Neuron (in vitro differentiated cells): Measurements from ENCODE around the gene TTLL8.

Experiments used
- H2AFZ ChIP-seq: one replicate; pipeline ENCODE4 v1.6.1; 2013; ENCODE audit warnings: low read depth, mild to moderate bottlenecking, inconsistent platforms, low read length, moderate library complexity
- H3K27me3 ChIP-seq: one replicate; pipeline ENCODE4 v1.6.1; 2013; ENCODE audit warnings: low read length; ENCODE audit not compliant: insufficient read depth
- H3K36me3 ChIP-seq: one replicate; pipeline ENCODE4 v1.6.1; 2013; ENCODE audit warnings: low read length; ENCODE audit not compliant: insufficient read depth
- H3K4me1 ChIP-seq: one replicate; pipeline ENCODE4 v1.6.1; 2013; ENCODE audit warnings: low read length; ENCODE audit not compliant: insufficient read depth
- H3K4me3 ChIP-seq: 2 replicates; pipeline ENCODE4 v1.5.1; 2013; ENCODE audit warnings: mild to moderate bottlenecking, low read length, moderate library complexity
- H3K9me3 ChIP-seq: one replicate; pipeline ENCODE4 v1.6.1; 2013; ENCODE audit warnings: low read length

The TTLL8 gene

DNA sequence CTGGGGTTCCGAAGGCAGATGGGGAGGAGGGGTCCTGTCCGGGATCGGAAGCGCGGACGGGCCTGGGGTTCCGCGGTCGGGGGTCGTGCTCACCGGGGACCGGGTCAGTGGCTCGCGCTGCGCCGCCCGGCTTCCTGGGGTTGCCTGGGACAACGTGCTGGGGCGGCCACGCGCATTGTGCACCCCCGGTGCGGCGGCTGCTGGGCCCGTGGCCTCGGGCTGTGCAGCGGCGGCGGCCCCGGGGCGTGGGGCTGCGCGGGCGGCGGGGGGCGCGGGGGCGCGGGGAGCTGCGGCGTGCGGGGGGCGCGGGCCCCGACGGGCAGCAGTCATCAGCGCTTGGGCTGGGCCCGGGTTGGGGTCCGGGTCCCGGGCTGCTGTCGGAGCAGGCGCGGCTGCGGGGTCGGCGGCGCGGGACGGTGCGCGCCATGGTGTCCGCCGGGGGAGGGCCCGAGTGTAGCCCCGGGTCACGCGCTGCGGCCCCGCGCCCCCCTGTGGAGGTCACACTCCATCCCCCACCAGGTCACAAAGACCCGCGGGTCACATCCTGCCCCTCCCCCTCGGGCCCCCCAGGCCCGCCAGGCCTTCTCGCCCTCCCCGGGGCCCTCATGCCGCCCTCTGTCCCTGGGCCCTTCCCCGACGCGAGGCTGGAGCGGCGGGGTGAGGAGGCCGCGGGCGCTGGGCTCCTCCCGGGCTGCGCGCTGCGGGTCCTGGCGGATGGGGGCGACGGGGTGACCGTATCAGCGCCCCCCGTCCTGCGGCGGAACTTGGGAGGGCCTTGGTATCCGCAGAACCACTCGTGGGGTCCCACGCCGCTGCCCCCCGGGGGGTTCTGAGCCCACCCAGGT is at the start of gene TTLL8:
TTLL8 (minus strand) TSS at position 238 of the 845 bp plus-strand sequence.
- peak within 1 kb of the TSS; percentile 37 for H2AFZ ChIP-seq
- no peaks in the 10 kb centered on the region for H3K36me3 ChIP-seq
- H3K4me3 ChIP-seq = no peak within 1 kb of the TSS
- peaks cover 10% of the 10 kb centered on the region for H3K4me1 ChIP-seq
- no peaks in the 10 kb centered on the region for H3K9me3 ChIP-seq
- peaks cover 3% of the 10 kb centered on the region for H3K27me3 ChIP-seq

DNA sequence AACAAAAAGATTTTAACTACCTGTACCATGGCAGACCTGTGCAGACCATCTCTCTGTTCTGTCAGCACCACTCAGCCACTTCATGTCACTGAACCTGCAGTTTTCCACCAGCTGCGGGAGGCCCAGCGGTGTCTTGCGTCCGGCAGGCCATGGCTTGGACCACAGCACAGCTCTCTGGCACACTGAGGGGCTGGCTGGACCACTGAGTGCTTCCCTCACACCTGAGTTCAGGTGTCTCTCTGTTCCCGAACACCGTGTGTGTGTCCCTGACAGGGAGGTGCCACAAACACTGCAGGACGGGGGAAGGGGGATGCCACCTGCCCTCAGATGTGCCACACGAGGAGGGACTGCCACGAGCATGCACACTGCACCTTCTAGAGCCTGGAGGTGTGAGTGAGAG is 49.4 kb upstream of the TTLL8 start:
- Histone ChIP-seq H3K4me3 (no peak overlapping the region), H3K36me3 (no peaks in the 10 kb centered on the region), H2AFZ (no peak overlapping the region), H3K4me1 (peaks cover 15% of the 10 kb centered on the region), H3K27me3 (peaks cover under 1% of the 10 kb centered on the region), H3K9me3 (no peaks in the 10 kb centered on the region)

DNA sequence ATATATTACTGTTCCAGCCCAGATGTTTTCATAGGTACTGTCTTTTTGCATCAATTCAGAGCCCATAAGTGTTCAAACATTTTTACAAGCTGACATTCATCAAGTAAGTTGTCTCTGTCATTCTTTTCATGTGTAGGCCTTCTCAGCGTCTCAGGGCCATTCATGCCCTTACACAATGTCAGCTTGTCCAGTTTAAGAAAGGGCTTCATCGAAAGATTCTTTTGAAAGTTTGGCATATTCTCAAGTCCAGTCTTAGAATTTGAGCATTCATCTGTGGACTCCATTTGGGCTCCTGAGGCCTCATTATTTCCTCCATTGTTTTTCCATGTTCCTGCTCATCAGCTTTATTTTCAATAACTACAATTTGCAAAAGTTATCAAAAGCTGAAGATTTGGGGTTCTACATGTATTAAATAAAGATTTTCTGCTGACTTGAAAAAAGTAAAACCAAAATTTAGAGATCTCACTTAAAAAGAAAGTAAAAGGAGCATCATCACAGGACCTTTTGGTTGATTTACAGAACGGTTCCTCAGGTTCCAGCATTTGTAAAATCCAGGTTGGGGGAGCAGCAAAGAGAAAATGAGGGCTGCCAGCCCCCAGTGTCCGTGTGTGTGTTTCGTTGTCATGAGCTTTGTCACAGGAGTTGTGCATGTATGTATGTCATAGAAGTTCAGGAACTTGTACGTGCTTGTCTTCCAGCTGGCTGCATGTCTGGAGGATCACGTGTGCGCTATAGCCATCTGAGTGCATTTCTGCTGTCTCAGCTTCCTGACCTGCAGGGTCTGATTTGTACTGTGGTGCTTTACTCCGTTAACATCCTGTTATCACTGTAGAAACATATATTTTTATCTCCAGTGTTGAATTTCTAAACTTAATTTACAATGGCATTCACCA is 47.4 kb upstream of the TTLL8 start:
- Histone ChIP-seq H3K36me3 (no peaks in the 10 kb centered on the region), H3K27me3 (no peaks in the 10 kb centered on the region), H3K9me3 (no peaks in the 10 kb centered on the region), H3K4me3 (no peak overlapping the region), H3K4me1 (peaks cover 15% of the 10 kb centered on the region), H2AFZ (no peak overlapping the region)

DNA sequence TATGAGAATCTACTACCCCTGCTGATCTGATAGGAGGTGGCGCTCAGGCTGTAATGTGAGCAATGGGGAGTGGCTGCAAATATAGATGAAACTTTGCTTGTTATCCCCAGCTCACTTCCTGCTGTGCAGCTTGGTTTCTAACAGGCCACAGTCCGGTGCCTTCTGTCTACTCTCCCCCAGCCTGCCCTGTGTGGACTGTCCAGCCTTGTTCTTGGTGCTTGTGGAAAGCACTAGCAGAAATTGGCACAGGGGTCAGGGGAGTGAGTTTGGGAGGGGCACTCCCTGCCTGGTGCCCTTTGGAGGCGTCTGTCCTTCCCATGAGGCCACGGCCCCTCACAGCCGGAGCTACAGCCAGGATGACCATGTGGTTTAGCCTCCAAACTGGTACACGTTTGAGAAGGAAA is 46.0 kb upstream of the TTLL8 start:
- H2AFZ ChIP-seq = no peak overlapping the region
- no peaks in the 10 kb centered on the region for H3K27me3 ChIP-seq
- no peaks in the 10 kb centered on the region for H3K9me3 ChIP-seq
- no peak overlapping the region for H3K4me3 ChIP-seq
- H3K4me1 ChIP-seq = peaks cover 15% of the 10 kb centered on the region
- no peaks in the 10 kb centered on the region for H3K36me3 ChIP-seq

DNA sequence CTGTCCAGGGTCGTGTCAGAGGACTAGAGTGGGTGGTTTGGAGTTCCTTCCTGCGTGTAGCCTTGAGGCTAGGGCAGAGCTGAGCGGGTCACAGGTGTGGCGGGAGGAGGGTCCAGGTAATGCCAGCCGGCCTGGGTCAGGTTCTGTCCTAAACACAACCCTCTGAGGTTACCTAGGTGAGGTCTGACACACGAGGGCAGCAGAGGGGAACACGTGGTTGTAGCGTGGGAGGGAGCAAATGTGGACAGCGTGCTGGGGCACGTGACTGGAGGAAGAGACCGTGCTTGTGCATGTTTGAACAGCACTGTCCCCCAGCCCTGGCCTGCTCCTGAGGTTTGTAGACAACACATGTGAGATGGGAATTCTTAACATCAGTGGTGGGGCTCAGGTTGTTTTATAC is 44.8 kb upstream of the TTLL8 start:
- Histone ChIP-seq H3K4me3 (no peak overlapping the region), H3K4me1 (peaks cover 15% of the 10 kb centered on the region), H2AFZ (no peak overlapping the region), H3K27me3 (no peaks in the 10 kb centered on the region), H3K36me3 (no peaks in the 10 kb centered on the region), H3K9me3 (no peaks in the 10 kb centered on the region)

DNA sequence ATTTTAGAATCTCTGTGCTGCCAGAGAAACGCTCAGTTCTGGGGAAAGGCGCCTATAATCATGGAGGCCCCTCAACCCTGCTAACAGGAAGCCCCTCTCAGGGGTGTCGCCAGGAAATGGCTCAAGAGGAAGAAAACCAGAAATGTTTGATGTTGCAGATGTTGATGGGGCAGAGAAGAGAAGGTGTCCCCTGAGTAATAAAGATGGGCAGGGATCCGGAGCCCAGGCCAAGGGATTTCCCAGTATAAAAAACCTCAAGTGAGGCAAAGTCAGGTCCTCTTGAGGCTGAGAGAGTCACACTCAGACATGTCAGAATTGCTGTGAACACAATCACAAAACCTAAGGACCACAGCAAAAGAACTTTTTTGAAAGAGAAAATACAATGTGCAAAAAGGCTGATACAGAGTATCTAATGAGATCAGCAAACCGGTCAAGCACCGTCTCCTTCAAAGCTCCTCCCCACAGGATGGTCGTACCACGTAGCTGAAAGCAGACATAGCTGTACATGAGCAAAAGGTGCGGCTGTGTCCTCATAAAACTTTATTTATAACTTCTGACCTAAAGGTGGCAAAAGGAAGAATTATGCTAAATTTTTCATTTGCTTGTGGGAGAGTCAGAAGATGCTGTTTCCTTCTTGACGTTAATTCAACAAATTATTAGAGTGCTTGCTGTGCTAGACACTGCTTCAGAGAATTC is 43.9 kb upstream of the TTLL8 start:
- Histone ChIP-seq H3K4me1 (peaks cover 15% of the 10 kb centered on the region), H3K4me3 (no peak overlapping the region), H3K36me3 (no peaks in the 10 kb centered on the region), H2AFZ (no peak overlapping the region), H3K27me3 (no peaks in the 10 kb centered on the region), H3K9me3 (no peaks in the 10 kb centered on the region)

DNA sequence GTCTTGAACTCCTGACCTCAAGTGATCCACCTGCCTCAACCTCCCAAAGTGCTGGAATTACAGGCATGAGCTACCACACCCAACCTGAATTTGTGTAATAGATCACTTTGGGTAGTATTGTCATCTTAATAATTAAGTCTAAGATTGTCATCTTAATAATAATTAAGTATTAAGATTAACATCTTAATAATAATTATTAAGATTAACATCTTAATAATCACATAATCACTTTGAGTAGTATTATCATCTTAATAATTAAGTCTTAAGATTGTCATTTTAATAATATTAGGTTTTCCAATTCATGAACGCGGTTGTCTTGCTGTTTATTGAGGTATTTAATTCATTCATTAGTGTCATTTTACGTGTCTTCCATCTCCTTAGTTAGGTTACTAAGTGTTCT is 40.0 kb upstream of the TTLL8 start:
- no peak overlapping the region for H3K4me3 ChIP-seq
- H3K27me3 ChIP-seq = no peaks in the 10 kb centered on the region
- no peaks in the 10 kb centered on the region for H3K9me3 ChIP-seq
- H3K36me3 ChIP-seq = no peaks in the 10 kb centered on the region
- no peak overlapping the region for H2AFZ ChIP-seq
- H3K4me1 ChIP-seq = no peaks in the 10 kb centered on the region

DNA sequence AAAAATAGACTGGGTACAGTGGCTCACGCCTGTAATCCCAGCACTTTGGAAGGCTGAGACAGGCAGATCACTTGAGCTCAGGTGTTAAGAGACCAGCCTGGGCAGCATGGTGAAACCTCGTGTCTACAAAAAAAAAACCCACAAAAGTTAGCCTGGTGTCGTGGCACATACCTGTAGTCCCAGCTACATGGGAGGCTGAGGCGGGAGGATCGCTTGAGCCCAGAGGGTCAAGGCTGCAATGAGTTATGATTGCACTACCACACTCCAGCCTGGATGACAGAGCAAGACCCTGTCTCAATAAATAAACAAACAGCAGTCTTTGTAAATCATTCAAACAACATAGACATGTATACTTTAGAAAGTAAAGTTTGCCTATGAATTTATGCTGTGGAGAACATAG is 34.2 kb upstream of the TTLL8 start:
- Histone ChIP-seq H3K4me3 (no peak overlapping the region), H3K27me3 (peaks cover 6% of the 10 kb centered on the region), H2AFZ (no peak overlapping the region)

DNA sequence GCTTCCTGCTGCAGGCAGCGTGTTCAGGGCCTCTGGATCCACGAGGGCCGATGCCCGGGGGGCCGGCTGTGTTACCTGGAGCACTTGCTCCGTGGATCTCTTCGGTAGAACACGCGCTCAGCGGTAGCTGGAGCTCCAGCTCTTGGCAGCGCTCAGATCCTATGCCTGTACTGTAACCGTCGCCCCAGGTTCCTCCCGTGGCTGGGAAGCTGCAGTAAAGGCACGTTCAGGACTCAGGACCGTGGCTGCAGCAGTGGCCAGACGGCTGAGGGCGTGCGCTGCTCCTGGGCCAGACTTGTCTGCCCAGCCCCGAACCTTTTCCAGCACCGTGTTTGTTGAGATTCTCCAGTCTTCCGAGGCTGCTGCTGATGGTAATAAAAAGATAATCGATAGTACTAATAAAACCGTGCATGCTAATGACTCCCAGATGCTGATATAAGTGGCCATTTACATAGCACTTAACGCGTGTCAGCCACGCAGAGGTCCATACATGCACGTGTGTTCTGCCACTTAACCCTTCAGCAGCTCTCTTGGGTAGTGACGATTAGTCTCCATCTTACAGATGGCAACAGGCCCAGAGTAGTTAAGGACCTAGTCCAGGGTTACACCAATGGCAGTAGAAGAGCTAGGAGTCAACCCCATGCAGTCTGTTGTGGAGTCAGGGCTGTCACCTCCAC is 33.1 kb upstream of the TTLL8 start:
- no peaks in the 10 kb centered on the region for H3K36me3 ChIP-seq
- H3K27me3 ChIP-seq = peaks cover 6% of the 10 kb centered on the region

More for the DNA sequence above, 34.2 kb upstream of the TTLL8 start:
- no peaks in the 10 kb centered on the region for H3K4me1 ChIP-seq
- H3K36me3 ChIP-seq = no peaks in the 10 kb centered on the region
- peaks cover 2% of the 10 kb centered on the region for H3K9me3 ChIP-seq

DNA sequence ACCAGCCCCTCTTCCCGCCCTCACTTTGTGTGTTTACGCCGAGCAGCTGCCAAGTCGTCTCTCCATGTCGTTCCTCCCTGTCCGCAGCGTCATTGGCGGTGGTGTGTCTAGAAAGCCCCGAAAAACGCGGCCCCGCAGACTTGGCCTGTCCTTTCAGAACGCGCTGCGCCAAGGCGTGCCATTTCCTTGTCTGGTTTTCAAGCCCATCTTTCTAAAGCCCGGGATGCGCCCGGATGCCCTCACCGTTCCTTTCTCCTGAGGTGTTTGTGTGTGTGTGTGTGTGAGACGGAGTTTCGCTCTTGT is 32.3 kb upstream of the TTLL8 start:
- H3K9me3 ChIP-seq = peaks cover 2% of the 10 kb centered on the region
- H3K4me1 ChIP-seq = no peaks in the 10 kb centered on the region
- no peak overlapping the region for H3K4me3 ChIP-seq
- H3K27me3 ChIP-seq = peaks cover 6% of the 10 kb centered on the region
- H2AFZ ChIP-seq = no peak overlapping the region
- H3K36me3 ChIP-seq = no peaks in the 10 kb centered on the region

More for the DNA sequence above, 33.1 kb upstream of the TTLL8 start:
- Histone ChIP-seq H3K9me3 (peaks cover 2% of the 10 kb centered on the region), H3K4me1 (no peaks in the 10 kb centered on the region), H3K4me3 (no peak overlapping the region), H2AFZ (no peak overlapping the region)

DNA sequence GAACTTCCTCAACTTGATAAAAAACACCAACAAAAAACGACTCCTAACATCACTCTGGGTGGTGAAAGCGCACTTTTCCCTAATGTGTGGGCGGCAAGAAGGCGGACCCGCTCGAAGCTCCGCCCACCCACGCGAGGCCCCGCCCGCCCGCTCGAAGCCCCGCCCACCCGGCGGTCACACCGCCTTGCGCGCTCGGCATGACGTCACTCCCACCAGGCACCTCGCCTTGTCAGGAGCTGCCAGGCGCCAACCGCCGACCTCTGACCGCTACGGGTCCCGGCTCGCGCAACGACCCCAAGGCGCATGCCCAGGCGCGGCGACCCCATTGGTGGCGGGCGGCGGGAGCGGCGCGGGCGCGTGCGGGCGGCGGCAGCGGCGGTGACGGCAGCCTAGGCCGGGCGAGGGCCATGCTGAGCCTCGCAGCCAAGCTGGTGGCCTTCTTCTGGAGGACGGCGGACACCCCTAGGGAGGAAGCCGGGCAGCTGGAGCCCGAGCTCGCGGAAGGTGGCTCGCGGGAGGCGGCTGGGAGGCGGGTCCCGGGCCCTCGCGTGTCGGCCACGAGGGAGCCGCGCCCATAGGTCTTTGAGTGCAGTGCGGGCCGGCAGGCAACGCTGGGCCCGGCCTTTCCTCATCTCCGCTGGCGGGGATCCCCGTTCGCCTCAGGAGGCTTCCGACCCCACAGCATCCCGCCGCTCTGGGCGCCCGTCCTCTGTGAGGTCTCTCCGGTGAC is 31.7 kb upstream of the TTLL8 start, which contains the start of gene MOV10L1:
MOV10L1 (plus strand) TSS at position 325 of the 730 bp plus-strand sequence; CDS start at position 408, 83 bp downstream.
- peaks cover 2% of the 10 kb centered on the region for H3K9me3 ChIP-seq
- no peak within 1 kb of the TSS for H3K4me3 ChIP-seq
- no peaks in the 10 kb centered on the region for H3K36me3 ChIP-seq
- H2AFZ ChIP-seq = no peak within 1 kb of the TSS
- H3K27me3 ChIP-seq = peaks cover 6% of the 10 kb centered on the region
- H3K4me1 ChIP-seq = no peaks in the 10 kb centered on the region

DNA sequence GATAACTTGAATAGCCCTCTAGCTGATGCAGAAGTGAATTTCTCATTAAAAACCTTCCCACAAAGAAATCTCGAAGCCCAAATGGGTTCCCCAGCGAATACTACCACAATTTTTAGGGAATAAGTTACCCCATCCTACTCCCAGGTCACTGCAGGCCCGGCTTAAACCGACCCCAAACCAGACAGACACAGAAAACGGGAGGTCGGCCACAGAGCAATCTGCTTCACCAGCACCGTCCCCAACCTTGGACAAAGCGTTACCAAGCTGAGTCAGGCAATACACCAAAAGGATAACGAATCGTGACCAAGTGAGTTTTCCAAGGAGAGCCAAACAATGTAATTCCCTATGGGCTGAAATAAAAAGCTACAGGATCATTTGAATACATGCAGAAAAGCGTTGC is 31.1 kb upstream of the TTLL8 start:
- no peak overlapping the region for H3K4me3 ChIP-seq
- H3K36me3 ChIP-seq = no peaks in the 10 kb centered on the region
- peaks cover 2% of the 10 kb centered on the region for H3K9me3 ChIP-seq
- peaks cover 6% of the 10 kb centered on the region for H3K27me3 ChIP-seq
- no peaks in the 10 kb centered on the region for H3K4me1 ChIP-seq
- no peak overlapping the region for H2AFZ ChIP-seq
